ENCODE results near the gene TMEM175. TPM values are rescaled to one million over a fixed set of nuclear protein-coding genes. Genes with fewer than 3 reads are reported as not detected.

TMEM175 gene
- total RNA-seq, 1 donor from 2014 or later, result 18.3 TPM

- Histone ChIP-seq H3K4me3 (ENCODE audit: low read length in 3 of 3) (no peak overlapping the region), H3K27ac (ENCODE audit: low read depth, low read length) (no peak overlapping the region), H3K9ac (ENCODE audit: low read depth in 1 of 3, low read length in 3 of 3) (no peak overlapping the region), H3K27me3 (ENCODE audit: control insufficient read depth in 3 of 3, insufficient read depth in 3 of 3, low read length in 3 of 3) (no peaks in the 10 kb centered on the region), H3K4me1 (ENCODE audit: control insufficient read depth in 3 of 3, insufficient read depth in 3 of 3, low read length in 3 of 3) (peaks cover 0 to 6% (median 5%) of the 10 kb centered on the region in 3 donors), H3K9me3 (ENCODE audit: control insufficient read depth in 3 of 3, low read length in 3 of 3) (no peaks in the 10 kb centered on the region), H3K36me3 (ENCODE audit: control insufficient read depth in 3 of 3, insufficient read depth in 3 of 3, low read length in 3 of 3) (peaks cover 13 to 23% (median 15%) of the 10 kb centered on the region in 3 donors)
Observed at GRCh38 chr4:951186-951585, 18.9 kb downstream of the TMEM175 start.

DNA sequence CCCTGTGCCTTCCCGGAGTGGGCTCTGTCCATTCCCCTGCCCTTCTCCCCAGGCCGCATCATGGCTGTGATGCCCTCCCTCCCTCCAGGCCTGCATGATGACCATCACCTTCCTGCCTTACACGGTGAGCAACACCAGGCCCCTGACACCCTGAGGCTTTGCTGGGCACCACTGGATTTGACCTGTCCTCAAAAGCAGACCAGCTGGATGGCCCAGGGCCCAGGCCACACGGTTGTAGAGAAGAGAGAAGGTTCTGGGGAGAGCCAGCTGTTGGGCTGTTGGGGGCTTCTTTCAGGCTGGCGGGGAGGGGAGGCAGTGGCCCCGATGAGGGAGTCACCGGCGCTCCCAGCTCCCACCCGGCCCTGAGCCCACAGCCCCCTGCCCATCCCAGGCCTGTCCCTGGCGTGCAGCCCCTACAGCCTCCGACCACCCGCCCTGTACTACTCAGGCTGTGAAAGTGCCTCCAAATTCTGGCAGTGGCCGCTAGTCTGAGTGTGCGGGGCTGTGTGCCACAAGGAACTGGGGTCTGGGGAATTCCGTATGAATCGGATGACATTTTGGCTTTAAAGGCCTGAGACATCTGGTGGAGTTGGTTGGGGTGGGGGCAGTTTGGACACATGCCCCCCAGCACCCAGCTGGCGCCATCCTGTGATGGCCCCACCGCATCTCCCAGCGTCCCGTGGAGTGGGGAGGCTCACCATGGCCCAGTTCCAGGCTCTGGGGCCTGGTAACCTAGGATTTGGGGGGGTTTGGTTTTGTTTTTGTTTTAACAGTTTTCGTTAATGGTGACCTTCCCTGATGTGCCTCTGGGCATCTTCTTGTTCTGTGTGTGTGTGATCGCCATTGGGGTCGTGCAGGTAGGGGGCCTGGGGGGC, 19.6 kb downstream of the TMEM175 start:
- Histone ChIP-seq H3K9ac (ENCODE audit: low read depth in 1 of 3, low read length in 3 of 3) (no peak overlapping the region), H3K4me1 (ENCODE audit: control insufficient read depth in 3 of 3, insufficient read depth in 3 of 3, low read length in 3 of 3) (peaks cover 0 to 6% (median 5%) of the 10 kb centered on the region in 3 donors), H3K27me3 (ENCODE audit: control insufficient read depth in 3 of 3, insufficient read depth in 3 of 3, low read length in 3 of 3) (no peaks in the 10 kb centered on the region), H3K4me3 (ENCODE audit: low read length in 3 of 3) (no peak overlapping the region), H3K27ac (ENCODE audit: low read depth, low read length) (no peak overlapping the region), H3K9me3 (ENCODE audit: control insufficient read depth in 3 of 3, low read length in 3 of 3) (no peaks in the 10 kb centered on the region), H3K36me3 (ENCODE audit: control insufficient read depth in 3 of 3, insufficient read depth in 3 of 3, low read length in 3 of 3) (peaks cover 13 to 23% (median 15%) of the 10 kb centered on the region in 3 donors)

DNA sequence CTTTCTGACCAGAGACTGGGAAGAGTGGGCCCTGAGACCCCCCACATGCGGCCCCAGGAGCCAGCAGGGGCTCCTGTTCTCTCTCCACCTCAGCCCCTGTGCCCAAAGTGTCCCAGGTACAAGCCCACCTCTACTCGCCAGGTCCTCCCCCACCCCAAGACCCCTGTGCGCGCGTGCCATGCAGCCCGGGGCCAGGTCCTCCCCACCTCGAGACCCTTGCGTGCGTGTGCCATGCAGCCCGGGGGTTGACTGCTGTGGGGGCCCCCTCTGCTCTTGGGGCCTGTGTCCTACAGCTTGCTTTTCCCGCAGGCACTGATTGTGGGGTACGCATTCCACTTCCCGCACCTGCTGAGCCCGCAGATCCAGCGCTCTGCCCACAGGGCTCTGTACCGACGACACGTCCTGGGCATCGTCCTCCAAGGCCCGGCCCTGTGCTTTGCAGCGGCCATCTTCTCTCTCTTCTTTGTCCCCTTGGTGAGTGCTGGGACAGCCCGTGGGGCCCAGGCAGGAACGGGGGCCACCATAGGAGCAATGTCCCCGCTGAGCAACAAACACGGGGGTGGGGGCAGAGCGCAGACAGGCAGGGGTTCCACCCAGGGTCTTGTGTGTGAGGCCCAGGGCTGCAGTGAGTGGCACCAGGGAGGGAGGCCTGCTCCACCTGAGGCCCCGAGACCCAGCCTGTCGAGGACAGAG, 20.8 kb downstream of the TMEM175 start:
- Histone ChIP-seq H3K9me3 (ENCODE audit: control insufficient read depth in 3 of 3, low read length in 3 of 3) (no peaks in the 10 kb centered on the region), H3K27me3 (ENCODE audit: control insufficient read depth in 3 of 3, insufficient read depth in 3 of 3, low read length in 3 of 3) (no peaks in the 10 kb centered on the region), H3K4me3 (ENCODE audit: low read length in 3 of 3) (no peak overlapping the region), H3K27ac (ENCODE audit: low read depth, low read length) (no peak overlapping the region), H3K9ac (ENCODE audit: low read depth in 1 of 3, low read length in 3 of 3) (no peak overlapping the region), H3K36me3 (ENCODE audit: control insufficient read depth in 3 of 3, insufficient read depth in 3 of 3, low read length in 3 of 3) (peaks cover 16 to 28% (median 25%) of the 10 kb centered on the region in 3 donors), H3K4me1 (ENCODE audit: control insufficient read depth in 3 of 3, insufficient read depth in 3 of 3, low read length in 3 of 3) (peaks cover 0 to 6% (median 5%) of the 10 kb centered on the region in 3 donors)

DNA sequence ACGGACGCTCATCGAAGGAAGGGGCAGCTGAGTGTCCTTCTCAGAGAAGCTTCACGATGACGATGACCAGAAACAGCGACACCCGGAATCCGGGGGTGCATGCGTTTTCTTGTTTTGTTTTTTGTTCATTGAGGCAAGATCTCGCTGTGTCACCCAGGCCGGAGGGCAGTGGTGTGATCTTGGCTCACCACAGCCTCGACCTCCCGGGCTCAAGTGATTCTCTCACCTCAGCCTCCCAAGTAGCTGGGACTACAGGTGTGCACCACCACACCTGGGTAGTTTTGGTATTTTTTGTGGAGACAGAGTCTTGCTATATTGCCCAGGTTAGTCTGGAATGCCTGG, 21.3 kb downstream of the TMEM175 start:
- no peak overlapping the region for H3K4me3 ChIP-seq (ENCODE audit: low read length in 3 of 3)
- H3K27ac ChIP-seq (ENCODE audit: low read depth, low read length), result no peak overlapping the region
- H3K27me3 ChIP-seq (ENCODE audit: control insufficient read depth in 3 of 3, insufficient read depth in 3 of 3, low read length in 3 of 3), result no peaks in the 10 kb centered on the region
- peaks cover 17 to 28% (median 26%) of the 10 kb centered on the region in 3 donors for H3K36me3 ChIP-seq (ENCODE audit: control insufficient read depth in 3 of 3, insufficient read depth in 3 of 3, low read length in 3 of 3)
- peaks cover 0 to 6% (median 5%) of the 10 kb centered on the region in 3 donors for H3K4me1 ChIP-seq (ENCODE audit: control insufficient read depth in 3 of 3, insufficient read depth in 3 of 3, low read length in 3 of 3)
- no peak overlapping the region for H3K9ac ChIP-seq (ENCODE audit: low read depth in 1 of 3, low read length in 3 of 3)
- H3K9me3 ChIP-seq (ENCODE audit: control insufficient read depth in 3 of 3, low read length in 3 of 3), result no peaks in the 10 kb centered on the region

DNA sequence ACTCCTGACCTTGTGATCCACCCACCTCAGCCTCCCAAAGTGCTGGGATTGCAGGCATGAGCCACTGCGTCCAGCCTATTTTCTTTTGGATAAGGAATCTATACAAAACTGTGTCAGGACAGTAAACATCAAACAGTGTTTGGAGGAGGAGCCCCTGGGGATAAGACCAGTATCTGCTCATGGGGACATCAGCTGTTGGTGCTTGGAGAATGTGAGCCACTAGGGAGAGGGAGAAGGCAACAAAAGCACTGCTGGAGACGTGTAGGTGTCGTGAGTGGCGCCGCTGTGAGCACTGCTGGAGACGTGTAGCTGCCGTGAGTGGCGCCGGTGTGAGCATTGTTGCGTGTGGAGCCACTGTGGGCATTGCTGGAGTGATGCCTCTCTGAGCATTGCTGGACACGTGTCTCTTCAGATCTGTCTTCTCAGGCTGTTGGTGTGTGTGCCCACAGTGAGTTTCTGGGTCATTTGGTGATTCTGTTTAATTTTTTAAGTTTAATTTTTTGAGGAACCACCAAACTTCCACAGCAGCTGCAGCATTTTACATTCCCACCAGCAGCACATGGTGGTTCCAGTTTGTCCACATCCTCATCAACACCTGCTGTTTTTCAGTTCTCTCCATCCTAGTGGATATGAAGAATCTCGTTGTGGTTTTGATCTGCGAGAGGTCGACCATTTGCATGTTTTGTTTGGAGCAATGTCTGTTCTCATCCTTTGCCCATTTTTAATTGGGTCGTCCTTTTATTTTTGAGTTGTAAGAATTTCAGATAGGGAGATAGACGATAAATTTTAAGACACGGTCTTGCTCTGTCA, 22.2 kb downstream of the TMEM175 start:
- H3K4me3 ChIP-seq (ENCODE audit: low read length in 3 of 3), result no peak overlapping the region
- no peaks in the 10 kb centered on the region for H3K9me3 ChIP-seq (ENCODE audit: control insufficient read depth in 3 of 3, low read length in 3 of 3)
- H3K27me3 ChIP-seq (ENCODE audit: control insufficient read depth in 3 of 3, insufficient read depth in 3 of 3, low read length in 3 of 3), result no peaks in the 10 kb centered on the region
- peaks cover 0 to 6% (median 5%) of the 10 kb centered on the region in 3 donors for H3K4me1 ChIP-seq (ENCODE audit: control insufficient read depth in 3 of 3, insufficient read depth in 3 of 3, low read length in 3 of 3)
- H3K27ac ChIP-seq (ENCODE audit: low read depth, low read length), result no peak overlapping the region
- no peak overlapping the region for H3K9ac ChIP-seq (ENCODE audit: low read depth in 1 of 3, low read length in 3 of 3)
- peaks cover 17 to 28% (median 26%) of the 10 kb centered on the region in 3 donors for H3K36me3 ChIP-seq (ENCODE audit: control insufficient read depth in 3 of 3, insufficient read depth in 3 of 3, low read length in 3 of 3)

DNA sequence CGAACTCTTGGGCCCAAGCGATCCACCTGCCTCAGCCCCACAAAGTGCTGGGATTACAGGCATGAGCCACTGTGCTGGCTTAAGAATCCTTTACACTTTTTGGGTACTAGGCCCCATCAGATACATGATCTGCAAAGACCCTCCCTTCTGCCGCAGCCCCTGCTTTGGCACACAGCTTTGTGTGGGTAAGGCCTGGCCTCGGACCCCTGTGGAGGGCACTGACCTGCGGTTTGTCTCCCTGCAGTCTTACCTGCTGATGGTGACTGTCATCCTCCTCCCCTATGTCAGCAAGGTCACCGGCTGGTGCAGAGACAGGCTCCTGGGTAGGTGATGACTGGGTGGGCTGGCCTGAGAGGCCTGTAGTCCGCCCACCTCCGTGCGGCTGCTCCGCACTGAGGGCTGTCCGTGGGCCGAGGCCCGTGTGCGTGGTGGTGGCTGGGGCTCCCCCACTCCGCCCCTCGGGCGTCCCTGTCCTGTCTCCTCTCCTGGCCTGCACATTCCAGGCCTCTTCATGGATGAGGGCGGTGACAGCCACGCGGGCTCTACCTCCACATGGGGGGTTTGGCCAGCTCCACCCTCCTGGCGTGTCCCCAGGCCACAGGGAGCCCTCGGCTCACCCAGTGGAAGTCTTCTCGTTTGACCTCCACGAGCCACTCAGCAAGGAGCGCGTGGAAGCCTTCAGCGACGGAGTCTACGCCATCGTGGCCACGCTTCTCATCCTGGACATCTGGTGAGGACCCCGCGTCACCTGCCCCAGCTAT, 23.1 kb downstream of the TMEM175 start:
- Histone ChIP-seq H3K9ac (ENCODE audit: low read depth in 1 of 3, low read length in 3 of 3) (no peak overlapping the region), H3K27ac (ENCODE audit: low read depth, low read length) (no peak overlapping the region), H3K4me3 (ENCODE audit: low read length in 3 of 3) (no peak overlapping the region), H3K27me3 (ENCODE audit: control insufficient read depth in 3 of 3, insufficient read depth in 3 of 3, low read length in 3 of 3) (no peaks in the 10 kb centered on the region), H3K36me3 (ENCODE audit: control insufficient read depth in 3 of 3, insufficient read depth in 3 of 3, low read length in 3 of 3) (peaks cover 17 to 28% (median 26%) of the 10 kb centered on the region in 3 donors), H3K4me1 (ENCODE audit: control insufficient read depth in 3 of 3, insufficient read depth in 3 of 3, low read length in 3 of 3) (peaks cover 0 to 6% (median 5%) of the 10 kb centered on the region in 3 donors), H3K9me3 (ENCODE audit: control insufficient read depth in 3 of 3, low read length in 3 of 3) (no peaks in the 10 kb centered on the region)

GRCh38 chr4:955931-956381, 23.7 kb downstream of the TMEM175 start:
- Histone ChIP-seq H3K36me3 (ENCODE audit: control insufficient read depth in 3 of 3, insufficient read depth in 3 of 3, low read length in 3 of 3) (peaks cover 17 to 28% (median 26%) of the 10 kb centered on the region in 3 donors), H3K4me3 (ENCODE audit: low read length in 3 of 3) (no peak overlapping the region), H3K27me3 (ENCODE audit: control insufficient read depth in 3 of 3, insufficient read depth in 3 of 3, low read length in 3 of 3) (no peaks in the 10 kb centered on the region), H3K27ac (ENCODE audit: low read depth, low read length) (no peak overlapping the region), H3K9me3 (ENCODE audit: control insufficient read depth in 3 of 3, low read length in 3 of 3) (no peaks in the 10 kb centered on the region), H3K9ac (ENCODE audit: low read depth in 1 of 3, low read length in 3 of 3) (no peak overlapping the region), H3K4me1 (ENCODE audit: control insufficient read depth in 3 of 3, insufficient read depth in 3 of 3, low read length in 3 of 3) (peaks cover 0 to 6% (median 5%) of the 10 kb centered on the region in 3 donors)

DNA sequence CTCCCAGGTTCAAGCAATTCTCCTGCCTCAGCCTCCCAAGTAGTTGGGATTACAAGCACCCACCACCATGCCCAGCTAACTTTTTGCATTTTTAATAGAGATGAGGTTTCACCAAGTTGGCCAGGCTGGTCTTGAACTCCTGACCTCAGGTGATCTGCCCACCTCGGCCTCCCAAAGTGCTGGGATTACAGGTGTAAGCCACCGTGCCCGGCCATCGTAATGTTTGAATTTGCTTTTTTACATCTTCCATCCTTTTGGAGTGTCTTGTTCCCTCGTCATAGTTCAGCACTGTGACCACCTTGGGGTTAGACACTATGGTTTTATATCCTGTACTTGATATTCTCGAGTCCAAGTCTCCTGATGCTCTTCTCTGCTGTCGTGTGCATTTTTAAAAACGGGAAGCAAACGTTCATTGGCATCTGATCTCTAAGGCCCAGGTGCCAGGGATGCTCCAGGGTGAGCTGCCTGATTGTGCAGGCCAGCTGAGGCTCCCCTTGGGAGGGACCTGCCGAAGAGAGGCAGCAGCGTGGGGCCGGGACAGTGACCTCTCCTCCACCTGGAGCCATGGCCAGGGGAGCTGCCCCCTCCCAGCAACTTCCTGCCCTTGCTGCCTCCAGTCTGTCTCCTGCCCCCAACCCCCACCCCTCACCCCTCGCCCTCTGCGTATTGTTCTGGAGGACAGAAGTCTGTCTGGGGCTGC, 24.4 kb downstream of the TMEM175 start:
- H3K27ac ChIP-seq (ENCODE audit: low read depth, low read length), result no peak overlapping the region
- H3K4me3 ChIP-seq (ENCODE audit: low read length in 3 of 3), result no peak overlapping the region
- H3K27me3 ChIP-seq (ENCODE audit: control insufficient read depth in 3 of 3, insufficient read depth in 3 of 3, low read length in 3 of 3), result no peaks in the 10 kb centered on the region
- peaks cover 18 to 26% (median 24%) of the 10 kb centered on the region in 3 donors for H3K36me3 ChIP-seq (ENCODE audit: control insufficient read depth in 3 of 3, insufficient read depth in 3 of 3, low read length in 3 of 3)
- H3K9me3 ChIP-seq (ENCODE audit: control insufficient read depth in 3 of 3, low read length in 3 of 3), result no peaks in the 10 kb centered on the region
- no peaks in the 10 kb centered on the region for H3K4me1 ChIP-seq (ENCODE audit: control insufficient read depth in 3 of 3, insufficient read depth in 3 of 3, low read length in 3 of 3)
- no peak overlapping the region for H3K9ac ChIP-seq (ENCODE audit: low read depth in 1 of 3, low read length in 3 of 3)

GRCh38 chr4:957231-957580, 24.9 kb downstream of the TMEM175 start:
- Histone ChIP-seq H3K4me1 (ENCODE audit: control insufficient read depth in 3 of 3, insufficient read depth in 3 of 3, low read length in 3 of 3) (no peaks in the 10 kb centered on the region), H3K36me3 (ENCODE audit: control insufficient read depth in 3 of 3, insufficient read depth in 3 of 3, low read length in 3 of 3) (peaks cover 21 to 27% (median 26%) of the 10 kb centered on the region in 3 donors)

More at GRCh38 chr4:957231-957580, 24.9 kb downstream of the TMEM175 start:
- Histone ChIP-seq H3K4me3 (ENCODE audit: low read length in 3 of 3) (no peak overlapping the region), H3K27me3 (ENCODE audit: control insufficient read depth in 3 of 3, insufficient read depth in 3 of 3, low read length in 3 of 3) (no peaks in the 10 kb centered on the region), H3K27ac (ENCODE audit: low read depth, low read length) (no peak overlapping the region), H3K9me3 (ENCODE audit: control insufficient read depth in 3 of 3, low read length in 3 of 3) (no peaks in the 10 kb centered on the region), H3K9ac (ENCODE audit: low read depth in 1 of 3, low read length in 3 of 3) (no peak overlapping the region)

All from skeletal muscle tissue (tissue), 4 donors.